ENCODE results near the gene HOXD8. TPM values are rescaled to one million over a fixed set of nuclear protein-coding genes. Genes with fewer than 3 reads are reported as not detected.

HOXD8 gene
- total RNA-seq (2021; fragmentation: NEBNext Ultra II Directional; extraction: Animal tissue kit (Norgen Biotek cat#: 25700)) (not detected in 2 replicates), polyA plus RNA-seq (2011; rRNA removed) (not detected in 2 replicates), polyA minus RNA-seq (2011; rRNA and poly(A)+ RNA removed) (not detected in 2 replicates)
- polyA plus RNA-seq (2011; cell fraction: cytosol; rRNA removed): not detected
- polyA plus RNA-seq (2011; cell fraction: nucleus; rRNA removed): not detected
- polyA plus RNA-seq (2012, experiment 1 of 2): not detected in 4 replicates
- not detected for polyA plus RNA-seq (2012, experiment 2 of 2)
- not detected for polyA plus RNA-seq (2013, experiment 1 of 2)
- polyA plus RNA-seq (2013, experiment 2 of 2): not detected
- polyA minus RNA-seq (2011; cell fraction: cytosol; rRNA and poly(A)+ RNA removed): not detected
- not detected for polyA minus RNA-seq (2011; cell fraction: nucleus; rRNA and poly(A)+ RNA removed)
- long read RNA-seq, experiment 1: 0 reads
- long read RNA-seq, experiment 2: 0 reads

DNA sequence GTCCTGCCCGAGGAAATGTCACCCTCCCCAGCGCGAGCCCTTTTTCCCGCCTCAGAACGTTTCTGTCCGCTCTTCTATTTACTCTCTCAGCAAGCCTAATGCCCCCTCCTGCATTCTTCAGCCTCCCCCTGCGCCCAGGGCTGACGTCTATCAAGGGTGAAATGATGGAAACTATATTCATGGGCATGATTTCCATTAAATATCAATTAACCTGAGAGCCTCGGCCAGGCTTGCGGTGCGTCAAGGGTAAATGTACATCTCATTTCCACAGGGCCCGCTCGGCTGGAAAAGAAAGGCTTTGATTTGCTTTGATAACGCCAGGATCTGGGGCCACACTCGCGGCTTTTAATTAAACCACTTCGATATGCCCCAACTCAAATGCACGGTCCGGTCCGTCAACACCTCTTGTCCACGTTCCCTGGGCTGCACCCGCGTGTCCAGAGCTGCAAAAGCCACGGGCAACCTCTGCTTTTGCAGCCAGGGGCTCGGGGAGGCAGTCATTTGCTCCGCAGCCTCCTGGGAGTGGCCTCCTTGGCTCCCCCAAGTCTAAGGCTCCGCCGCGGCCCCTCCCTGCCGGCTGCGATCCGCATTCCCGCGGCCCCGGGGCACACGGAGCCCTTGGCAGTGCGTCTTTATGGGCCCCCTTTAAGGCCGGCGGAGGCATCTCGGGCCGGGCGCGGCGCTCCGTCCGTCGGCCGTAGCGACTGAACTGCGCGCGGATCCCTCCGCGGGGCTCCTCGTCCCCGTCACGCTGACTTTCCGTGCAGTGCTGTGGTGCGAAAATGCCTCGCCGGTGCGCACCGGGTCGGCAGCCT lies at the start of gene HOXD8:
TSS of gene HOXD8 (plus strand) at position 724 of the 815 bp plus-strand sequence. CDS start 662 bp downstream, outside the sequence.
- peak within 1 kb of the TSS; percentile 17; the same call in 1 of the 2 replicates for H2AK5ac ChIP-seq (ENCODE audit: low read depth, low read length)
- H3K4me1 ChIP-seq (replicated peaks in 1 of 4; ENCODE audit: control insufficient read depth in 3 of 4, insufficient read depth in 4 of 4, low read length in 3 of 4): peaks cover 0 to 11% (median 5%) of the 10 kb centered on the region in 4 experiments; a peak in 6 of 7 replicates
- no peak within 1 kb of the TSS for H3K23ac ChIP-seq (ENCODE audit: insufficient read length)
- ChIA-PET CTCF (ENCODE audit: partially characterized antibody) (interaction anchor here (0.9 to 6.2 kb wide), 14 partner anchors 8 to 1019 kb away, joined by 3 to 72 read pairs (median 20); partner anchors contain the start of gene HOXD10), POLR2A (ENCODE audit: partially characterized antibody) (no interaction called here)
- DNase-seq (ENCODE audit: low read depth in 1 of 2, low spot score in 2 of 2) (peak in 1 of 2 experiments; percentile 69), FAIRE-seq (no peak)
- no peak within 1 kb of the TSS for H3K9ac ChIP-seq (replicated peaks in 1 of 4; ENCODE audit: extremely low read depth in 1 of 4, low read depth in 3 of 4, low read length in 3 of 4)
- peaks cover 94 to 100% (median 98%) of the 10 kb centered on the region in 4 experiments for H3K27me3 ChIP-seq (replicated peaks in 1 of 4; ENCODE audit: control insufficient read depth in 3 of 4, extremely low read depth in 1 of 4, insufficient read depth in 3 of 4, low read length in 3 of 4)
- H3K79me1 ChIP-seq (ENCODE audit: low read depth, low read length): no peaks in the 10 kb centered on the region
- no peak within 1 kb of the TSS for H3K14ac ChIP-seq (ENCODE audit: insufficient read length)
- H3K36me3 ChIP-seq (ENCODE audit: control insufficient read depth in 2 of 4, insufficient read depth in 4 of 4, low read length in 3 of 4): peaks cover 0 to 20% (median 0%) of the 10 kb centered on the region in 4 experiments; a peak in 1 of 8 replicates
- H3K27ac ChIP-seq (ENCODE audit: low read depth, low read length): no peak within 1 kb of the TSS
- peak within 1 kb of the TSS; percentile 57 to 70 for H3K4me2 ChIP-seq (ENCODE audit: insufficient read depth in 1 of 2, low read depth in 2 of 2, low read length in 2 of 2)
- 3% methylated on average over 47 of the region's 64 CpGs; no CpG with 5 or more reads in 1 of the 2 experiments for WGBS, 2 experiments (ENCODE audit: extremely low coverage in 1 of 2, insufficient coverage in 1 of 2, insufficient read length in 1 of 2, insufficient replicate concordance in 2 of 2, low coverage in 1 of 2, low lambda C conversion rate in 2 of 2, missing lambda C conversion rate in 1 of 2)
- peaks cover 18 to 31% of the 10 kb centered on the region in 2 experiments for H4K20me1 ChIP-seq (replicated peaks in 1 of 2; ENCODE audit: control insufficient read depth in 1 of 2, insufficient read depth in 2 of 2, low read length in 2 of 2)
- H2AFZ ChIP-seq (ENCODE audit: low read length): no peak within 1 kb of the TSS
- H2BK120ac ChIP-seq (replicated peaks; ENCODE audit: low read depth, low read length): no peak within 1 kb of the TSS
- no peak within 1 kb of the TSS for H3K18ac ChIP-seq (ENCODE audit: extremely low read depth, low read length)
- H3K23me2 ChIP-seq (ENCODE audit: low read depth, low read length): no peaks in the 10 kb centered on the region; the same call in 1 of the 2 replicates
- H4K5ac ChIP-seq (ENCODE audit: insufficient read length, low read depth, low read length): no peak within 1 kb of the TSS
- H4K91ac ChIP-seq (replicated peaks; ENCODE audit: insufficient read length, low read length): no peak within 1 kb of the TSS
- 0 out of 2 replicates have a peak within 1 kb of the TSS, but pooled peaks have one; percentile 53 for H2BK12ac ChIP-seq (ENCODE audit: low read depth, low read length)
- H3K79me2 ChIP-seq (ENCODE audit: control insufficient read depth in 1 of 2, insufficient read depth in 2 of 2, low read length in 2 of 2): no peaks in the 10 kb centered on the region
- no peak within 1 kb of the TSS for H2BK20ac ChIP-seq (ENCODE audit: low read length)
- H3K4me3 ChIP-seq (ENCODE audit: extremely low read depth in 1 of 4, insufficient read depth in 2 of 4, low read depth in 3 of 4, low read length in 4 of 4): peak within 1 kb of the TSS in 2 of 4 experiments; percentile 11 to 24; a peak in 3 of 8 replicates
- no peaks in the 10 kb centered on the region; a peak in 1 of 4 replicates for H3K9me3 ChIP-seq (ENCODE audit: insufficient read depth in 2 of 2, low read depth in 1 of 2, low read length in 1 of 2)
- H2BK5ac ChIP-seq (ENCODE audit: low read depth, low read length): no peak within 1 kb of the TSS
- no peak within 1 kb of the TSS for H3K4ac ChIP-seq (replicated peaks; ENCODE audit: insufficient read length, low read depth, low read length)
- no peak within 1 kb of the TSS for H3K56ac ChIP-seq (replicated peaks; ENCODE audit: insufficient read length, low read depth, low read length)
- H4K8ac ChIP-seq (ENCODE audit: extremely low read depth, insufficient read depth, low read length): no peak within 1 kb of the TSS; the same call in none of the 2 replicates
- H2BK15ac ChIP-seq (ENCODE audit: low read length): no peak within 1 kb of the TSS
- TF ChIP-seq KDM5A (IDR thresholded peaks at IDR 0.05; ENCODE audit: low read length) (no peak), BACH1 (IDR thresholded peaks at IDR 0.05; ENCODE audit: low read length) (peak; percentile 33; the same call in 1 of the 2 replicates), BRCA1 (IDR thresholded peaks at IDR 0.05; ENCODE audit: low read depth, low read length) (no peak), TCF12 (IDR thresholded peaks at IDR 0.05; ENCODE audit: low read depth, low read length) (peak; percentile 75; the same call in 1 of the 2 replicates), CHD2 (IDR thresholded peaks at IDR 0.05; ENCODE audit: low read length) (peak; percentile 88), KDM4A (IDR thresholded peaks at IDR 0.05; ENCODE audit: low read depth, low read length, severe bottlenecking) (peak; percentile 26), EGR1 (IDR thresholded peaks at IDR 0.05; ENCODE audit: borderline replicate concordance, low read depth, low read length) (0 out of 2 replicates have a peak, but pooled peaks have one; percentile 28), EZH2 (IDR thresholded peaks at IDR 0.05; ENCODE audit: low read depth, low read length, severe bottlenecking) (peak; percentile 83)
- TF ChIP-seq, protein P1, sequence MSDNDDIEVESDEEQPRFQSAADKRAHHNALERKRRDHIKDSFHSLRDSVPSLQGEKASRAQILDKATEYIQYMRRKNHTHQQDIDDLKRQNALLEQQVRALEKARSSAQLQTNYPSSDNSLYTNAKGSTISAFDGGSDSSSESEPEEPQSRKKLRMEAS (IDR thresholded peaks at IDR 0.05): peak; percentile 56
